ENCODE results near the gene SP3.
A peak's percentile ranks its signal among the peaks of the same experiment; 100 is the strongest.

Gene SP3

GRCh38 chr2:173982182-173982714 is 17.1 kb upstream of the SP3 start:
- Histone ChIP-seq H3K36me3 (ENCODE audit: insufficient read depth, low read length) (no peaks in the 10 kb centered on the region), H3K4me2 (ENCODE audit: low read length) (peak overlapping the region; percentile 20), H3K27me3 (ENCODE audit: control insufficient read depth, insufficient read depth, low read length) (no peaks in the 10 kb centered on the region), H3K9me3 (replicated peaks; ENCODE audit: low read length) (no peaks in the 10 kb centered on the region), H3K9ac (ENCODE audit: low read depth, low read length) (no peak overlapping the region), H3K4me1 (ENCODE audit: control insufficient read depth, insufficient read depth, low read length) (peaks cover 18% of the 10 kb centered on the region), H3K4me3 (ENCODE audit: low read length) (no peak overlapping the region)

GRCh38 chr2:173981520-173981919 is 16.3 kb upstream of the SP3 start:
- no peak overlapping the region for H3K4me2 ChIP-seq (ENCODE audit: low read length)
- H3K4me3 ChIP-seq (ENCODE audit: low read length), result no peak overlapping the region
- H3K4me1 ChIP-seq (ENCODE audit: control insufficient read depth, insufficient read depth, low read length), result peaks cover 13% of the 10 kb centered on the region
- H3K27me3 ChIP-seq (ENCODE audit: control insufficient read depth, insufficient read depth, low read length), result no peaks in the 10 kb centered on the region
- no peak overlapping the region for H3K9ac ChIP-seq (ENCODE audit: low read depth, low read length)
- no peaks in the 10 kb centered on the region for H3K36me3 ChIP-seq (ENCODE audit: insufficient read depth, low read length)
- no peaks in the 10 kb centered on the region for H3K9me3 ChIP-seq (replicated peaks; ENCODE audit: low read length)

GRCh38 chr2:173979751-173980351 is 14.7 kb upstream of the SP3 start:
- H3K4me1 ChIP-seq (ENCODE audit: control insufficient read depth, insufficient read depth, low read length), result peaks cover 13% of the 10 kb centered on the region
- H3K9ac ChIP-seq (ENCODE audit: low read depth, low read length), result no peak overlapping the region
- H3K9me3 ChIP-seq (replicated peaks; ENCODE audit: low read length), result no peaks in the 10 kb centered on the region
- no peak overlapping the region for H3K4me3 ChIP-seq (ENCODE audit: low read length)
- H3K4me2 ChIP-seq (ENCODE audit: low read length), result no peak overlapping the region
- H3K36me3 ChIP-seq (ENCODE audit: insufficient read depth, low read length), result no peaks in the 10 kb centered on the region
- H3K27me3 ChIP-seq (ENCODE audit: control insufficient read depth, insufficient read depth, low read length), result no peaks in the 10 kb centered on the region

- Histone ChIP-seq H3K9ac (ENCODE audit: low read depth, low read length) (no peak overlapping the region), H3K4me3 (ENCODE audit: low read length) (no peak overlapping the region), H3K9me3 (replicated peaks; ENCODE audit: low read length) (no peaks in the 10 kb centered on the region), H3K4me1 (ENCODE audit: control insufficient read depth, insufficient read depth, low read length) (peaks cover 17% of the 10 kb centered on the region), H3K36me3 (ENCODE audit: insufficient read depth, low read length) (no peaks in the 10 kb centered on the region), H3K4me2 (ENCODE audit: low read length) (no peak overlapping the region), H3K27me3 (ENCODE audit: control insufficient read depth, insufficient read depth, low read length) (no peaks in the 10 kb centered on the region)
Measured at GRCh38 chr2:173978447-173978846, 13.3 kb upstream of the SP3 start.

GRCh38 chr2:173972636-173973035 is 7.5 kb upstream of the SP3 start:
- H3K9me3 ChIP-seq (replicated peaks; ENCODE audit: low read length), result no peaks in the 10 kb centered on the region
- H3K4me2 ChIP-seq (ENCODE audit: low read length), result no peak overlapping the region
- no peaks in the 10 kb centered on the region for H3K36me3 ChIP-seq (ENCODE audit: insufficient read depth, low read length)
- H3K4me3 ChIP-seq (ENCODE audit: low read length), result no peak overlapping the region
- H3K9ac ChIP-seq (ENCODE audit: low read depth, low read length), result no peak overlapping the region
- peaks cover 11% of the 10 kb centered on the region for H3K4me1 ChIP-seq (ENCODE audit: control insufficient read depth, insufficient read depth, low read length)
- no peaks in the 10 kb centered on the region for H3K27me3 ChIP-seq (ENCODE audit: control insufficient read depth, insufficient read depth, low read length)

GRCh38 chr2:173972165-173972564 is 7.0 kb upstream of the SP3 start:
- no peak overlapping the region for H3K4me2 ChIP-seq (ENCODE audit: low read length)
- no peaks in the 10 kb centered on the region for H3K36me3 ChIP-seq (ENCODE audit: insufficient read depth, low read length)
- H3K9ac ChIP-seq (ENCODE audit: low read depth, low read length), result no peak overlapping the region
- H3K27me3 ChIP-seq (ENCODE audit: control insufficient read depth, insufficient read depth, low read length), result no peaks in the 10 kb centered on the region
- H3K4me1 ChIP-seq (ENCODE audit: control insufficient read depth, insufficient read depth, low read length), result peaks cover 11% of the 10 kb centered on the region
- H3K9me3 ChIP-seq (replicated peaks; ENCODE audit: low read length), result no peaks in the 10 kb centered on the region
- H3K4me3 ChIP-seq (ENCODE audit: low read length), result no peak overlapping the region

DNA sequence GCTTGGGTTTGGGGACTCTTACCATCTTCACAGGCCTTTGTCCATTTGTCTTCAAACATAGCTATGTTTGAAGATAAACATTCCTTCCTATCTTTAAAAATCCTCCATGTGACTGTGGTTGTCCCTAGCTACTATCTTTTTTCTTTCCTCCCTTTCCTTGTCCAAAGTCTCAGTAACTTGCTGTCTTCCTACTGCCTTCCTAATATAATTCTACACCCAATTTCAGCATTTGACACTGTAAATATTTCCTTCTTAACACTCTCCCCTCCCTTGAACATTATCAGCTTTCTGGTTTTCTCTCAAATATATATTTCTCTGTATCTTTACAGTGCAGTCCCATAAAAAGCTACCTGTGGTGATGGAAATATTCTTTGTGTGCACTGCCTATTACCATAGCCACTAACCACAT is 5.3 kb upstream of the SP3 start:
- Histone ChIP-seq H3K4me3 (ENCODE audit: low read length) (no peak overlapping the region), H3K4me2 (ENCODE audit: low read length) (no peak overlapping the region), H3K9me3 (replicated peaks; ENCODE audit: low read length) (no peaks in the 10 kb centered on the region), H3K4me1 (ENCODE audit: control insufficient read depth, insufficient read depth, low read length) (peaks cover 21% of the 10 kb centered on the region), H3K27me3 (ENCODE audit: control insufficient read depth, insufficient read depth, low read length) (no peaks in the 10 kb centered on the region), H3K9ac (ENCODE audit: low read depth, low read length) (no peak overlapping the region), H3K36me3 (ENCODE audit: insufficient read depth, low read length) (no peaks in the 10 kb centered on the region)

DNA sequence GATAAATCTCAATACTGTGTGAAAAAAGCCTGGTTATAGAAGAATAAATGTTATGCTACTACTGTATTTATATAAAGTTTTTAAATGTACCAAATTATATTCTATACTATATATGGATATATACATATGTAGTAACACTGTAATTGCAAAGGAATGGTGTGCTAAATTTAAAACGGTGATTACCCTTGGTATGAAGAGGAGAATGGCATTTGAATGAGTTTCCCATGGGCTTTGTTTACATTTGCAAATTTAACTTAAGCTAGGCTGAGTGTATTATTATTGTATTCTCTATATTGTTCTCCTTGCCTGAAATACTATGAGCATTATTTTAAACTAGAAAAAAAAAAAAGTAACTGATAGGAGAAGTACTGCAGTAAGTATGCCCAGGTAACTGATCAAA is 4.7 kb upstream of the SP3 start:
- Histone ChIP-seq H3K27me3 (ENCODE audit: control insufficient read depth, insufficient read depth, low read length) (no peaks in the 10 kb centered on the region), H3K36me3 (ENCODE audit: insufficient read depth, low read length) (no peaks in the 10 kb centered on the region), H3K4me1 (ENCODE audit: control insufficient read depth, insufficient read depth, low read length) (peaks cover 21% of the 10 kb centered on the region), H3K4me3 (ENCODE audit: low read length) (no peak overlapping the region), H3K9ac (ENCODE audit: low read depth, low read length) (no peak overlapping the region), H3K9me3 (replicated peaks; ENCODE audit: low read length) (no peaks in the 10 kb centered on the region), H3K4me2 (ENCODE audit: low read length) (no peak overlapping the region)

DNA sequence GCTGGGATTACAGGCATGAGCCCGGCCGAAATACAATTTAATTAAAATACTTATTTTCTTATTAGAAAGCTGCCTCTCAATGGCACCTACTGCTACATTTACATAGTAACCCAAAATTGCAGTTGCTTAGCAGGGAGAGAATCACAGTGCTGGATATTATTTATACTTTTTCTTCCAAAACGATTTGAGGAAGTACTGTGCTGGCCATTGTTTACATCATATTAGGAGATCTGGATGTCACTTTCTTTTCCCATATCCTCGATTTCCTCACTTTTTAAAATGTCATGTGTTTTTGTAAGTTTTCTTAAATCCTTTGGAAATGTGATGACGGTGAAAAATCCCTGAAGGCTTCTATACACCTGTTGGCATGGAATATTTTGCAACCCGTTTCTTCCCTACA is 3.4 kb upstream of the SP3 start:
- no peak overlapping the region for H3K4me3 ChIP-seq (ENCODE audit: low read length)
- H3K9ac ChIP-seq (ENCODE audit: low read depth, low read length), result no peak overlapping the region
- H3K36me3 ChIP-seq (ENCODE audit: insufficient read depth, low read length), result no peaks in the 10 kb centered on the region
- no peaks in the 10 kb centered on the region for H3K9me3 ChIP-seq (replicated peaks; ENCODE audit: low read length)
- no peak overlapping the region for H3K4me2 ChIP-seq (ENCODE audit: low read length)
- no peaks in the 10 kb centered on the region for H3K27me3 ChIP-seq (ENCODE audit: control insufficient read depth, insufficient read depth, low read length)
- H3K4me1 ChIP-seq (ENCODE audit: control insufficient read depth, insufficient read depth, low read length), result peaks cover 17% of the 10 kb centered on the region

- Histone ChIP-seq H3K9ac (ENCODE audit: low read depth, low read length) (peak overlapping the region; percentile 97), H3K36me3 (ENCODE audit: insufficient read depth, low read length) (no peaks in the 10 kb centered on the region), H3K4me2 (ENCODE audit: low read length) (peak overlapping the region; percentile 88), H3K27me3 (ENCODE audit: control insufficient read depth, insufficient read depth, low read length) (no peaks in the 10 kb centered on the region), H3K4me1 (ENCODE audit: control insufficient read depth, insufficient read depth, low read length) (peaks cover 17% of the 10 kb centered on the region), H3K9me3 (replicated peaks; ENCODE audit: low read length) (no peaks in the 10 kb centered on the region), H3K4me3 (ENCODE audit: low read length) (peak overlapping the region; percentile 94)
Measured at GRCh38 chr2:173966274-173967098, 1.3 kb upstream of the SP3 start.

DNA sequence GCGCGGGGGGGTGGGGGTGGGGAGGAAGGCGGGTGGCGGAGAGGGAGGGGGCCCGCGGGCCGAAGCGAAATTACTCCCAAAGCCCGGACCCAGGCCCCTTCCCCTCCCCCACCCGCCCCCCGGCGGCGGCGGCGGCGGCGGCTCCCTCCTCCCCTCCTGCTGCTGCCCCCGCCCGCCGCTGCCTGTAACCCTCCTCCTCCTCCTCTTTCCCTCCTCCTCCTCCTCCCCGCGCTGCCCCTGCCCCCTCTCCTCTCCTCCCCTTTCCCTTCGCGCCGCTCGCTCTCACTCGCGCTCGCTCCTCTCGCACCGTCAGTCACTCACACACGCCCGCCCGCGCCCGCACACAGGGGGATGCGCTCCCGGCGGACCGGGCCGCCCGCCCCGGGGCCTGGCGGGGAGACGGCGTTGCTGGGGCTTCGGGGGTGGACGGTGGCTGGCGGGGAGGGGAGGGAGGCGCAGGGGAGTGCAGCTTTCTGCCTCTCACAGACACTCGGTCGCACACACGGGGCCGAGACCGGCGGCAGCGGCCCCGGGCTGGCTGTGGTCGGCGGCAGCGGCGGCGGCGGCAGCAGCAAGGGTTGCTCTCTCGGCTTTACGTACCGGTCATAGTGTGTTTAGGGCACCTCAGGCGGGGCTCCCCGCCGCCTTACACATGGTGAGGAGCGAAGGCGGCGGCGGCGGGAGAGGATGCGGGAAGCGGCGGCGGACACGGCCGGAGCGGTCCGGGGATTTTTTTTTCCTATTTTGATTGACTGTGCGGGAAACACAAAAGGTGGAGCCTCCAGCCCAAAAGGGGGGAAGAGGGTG is 405 bp downstream of the SP3 start:
- no peaks in the 10 kb centered on the region for H3K27me3 ChIP-seq (ENCODE audit: control insufficient read depth, insufficient read depth, low read length)
- peaks cover 5% of the 10 kb centered on the region for H3K36me3 ChIP-seq (ENCODE audit: insufficient read depth, low read length)
- H3K4me2 ChIP-seq (ENCODE audit: low read length), result peak overlapping the region; percentile 74
- H3K4me1 ChIP-seq (ENCODE audit: control insufficient read depth, insufficient read depth, low read length), result peaks cover 11% of the 10 kb centered on the region
- H3K9me3 ChIP-seq (replicated peaks; ENCODE audit: low read length), result peaks cover 5% of the 10 kb centered on the region
- H3K4me3 ChIP-seq (ENCODE audit: low read length), result peak overlapping the region; percentile 94
- H3K9ac ChIP-seq (ENCODE audit: low read depth, low read length), result peak overlapping the region; percentile 97
